Left cardiac atrium (tissue), 4 donors: Measurements from ENCODE around the gene APP. TPM values are rescaled to one million over a fixed set of nuclear protein-coding genes. Genes with fewer than 3 reads are reported as not detected.
"Not testable (repeated sequence)": the region's sequence is repeated elsewhere in the genome, so short reads cannot be mapped to it uniquely, and the experiment has no call there.

ENCODE experiments used
- ATAC-seq, 2 donors: fragments of 200-7000 bp; cut with Tn5 transposase; one replicate each; pipeline ENCODE4 v1.9.1; 2020; ENCODE audit warnings: mild to moderate bottlenecking in 2 of 2, moderate library complexity in 2 of 2
- DNase-seq: peaks from one replicate; pipeline ENCODE4 v3.0.0-alpha.2; 2020
- intact Hi-C, 2 donors: fragments of 100-400 bp; cut with DNase I; formaldehyde crosslinking; loops; one replicate each; pipeline versions ENCODE4 v1.14.1 to v1.15.1; 2022 to 2023
- total RNA-seq, 2 donors: library from RNA; stranded (reverse); fragmentation: NEBNext Ultra II Directional; extraction: Animal tissue kit (Norgen Biotek cat#: 25700); gene quantifications; one replicate each; pipeline ENCODE4 v1.2.1, GENCODE V29; 2021
- donor health status: DM: no; HTN: yes; CAD: no.
- donor health status: DM: no; HTN: yes; CAD: no; lungs with severe emphysema.
- donor health status: DM: yes; HTN: yes; CAD: no.
- donor health status: Dilated cardiomyopathy.

The APP gene
- total RNA-seq, 2 donors from 2014 or later, result 385 to 445 TPM

DNA sequence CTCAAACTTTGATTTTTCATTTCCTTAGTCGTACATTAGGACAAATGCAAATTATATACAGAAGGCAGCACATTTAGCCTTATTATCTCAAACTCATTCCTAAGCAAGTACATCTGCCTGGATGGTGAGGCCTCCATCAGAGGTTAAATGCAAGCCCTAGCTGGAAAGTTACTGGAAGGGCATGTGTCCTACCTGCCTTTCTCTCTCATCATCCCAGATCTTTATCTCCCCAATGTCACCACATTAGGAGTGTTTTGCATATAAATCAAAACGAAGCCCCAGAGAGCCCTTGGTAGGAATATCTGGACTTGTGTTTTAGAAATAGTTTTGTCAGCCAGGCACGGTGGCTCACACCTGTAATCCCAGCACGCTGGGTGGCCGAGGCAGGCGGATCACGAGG is 35.0 kb downstream of the APP start:
- no peak for DNase-seq
- intact Hi-C loops, result no loop called here

DNA sequence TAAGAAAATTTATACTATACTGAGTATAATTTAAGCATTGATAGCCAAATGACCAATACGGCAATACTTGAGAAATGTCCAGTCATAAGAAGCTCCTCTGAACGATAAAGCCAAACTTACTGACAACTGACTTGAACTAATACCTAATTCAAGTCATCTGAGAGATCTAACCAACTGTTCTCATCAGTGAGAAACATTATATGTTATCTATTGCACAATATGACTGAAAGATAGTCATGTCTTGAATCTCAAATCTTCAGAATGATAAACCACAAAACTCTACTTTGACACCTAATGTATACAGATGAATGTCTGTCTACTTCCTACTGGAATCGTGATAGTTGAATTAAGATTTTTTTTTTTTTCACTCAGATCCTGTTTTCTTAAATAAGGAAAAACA is 39.0 kb downstream of the APP start:
- DNase-seq (no peak), ATAC-seq (no peak)
- intact Hi-C loops, result no loop called here

More for the DNA sequence above, 35.0 kb downstream of the APP start:
- no peak for ATAC-seq

DNA sequence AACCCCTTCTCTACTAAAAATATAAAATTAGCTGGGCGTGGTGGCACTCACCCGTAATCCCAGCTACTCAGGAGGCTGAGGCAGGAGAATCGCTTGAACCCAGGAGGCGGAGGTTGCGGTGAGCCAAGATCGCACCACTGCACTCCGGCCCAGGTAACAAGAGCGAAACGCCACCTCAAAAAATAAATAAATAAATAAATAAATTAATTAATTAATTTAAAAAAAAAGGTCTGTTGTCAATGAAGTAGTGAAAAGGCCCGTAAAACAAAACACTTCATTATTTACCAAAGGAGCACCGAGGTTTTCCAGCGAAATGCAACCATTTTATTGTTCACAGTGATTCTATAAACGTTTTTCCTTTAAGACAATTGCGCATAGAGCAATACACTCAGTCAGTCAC is 39.5 kb downstream of the APP start:
- DNase-seq, ATAC-seq, intact Hi-C loops: not testable (repeated sequence)

DNA sequence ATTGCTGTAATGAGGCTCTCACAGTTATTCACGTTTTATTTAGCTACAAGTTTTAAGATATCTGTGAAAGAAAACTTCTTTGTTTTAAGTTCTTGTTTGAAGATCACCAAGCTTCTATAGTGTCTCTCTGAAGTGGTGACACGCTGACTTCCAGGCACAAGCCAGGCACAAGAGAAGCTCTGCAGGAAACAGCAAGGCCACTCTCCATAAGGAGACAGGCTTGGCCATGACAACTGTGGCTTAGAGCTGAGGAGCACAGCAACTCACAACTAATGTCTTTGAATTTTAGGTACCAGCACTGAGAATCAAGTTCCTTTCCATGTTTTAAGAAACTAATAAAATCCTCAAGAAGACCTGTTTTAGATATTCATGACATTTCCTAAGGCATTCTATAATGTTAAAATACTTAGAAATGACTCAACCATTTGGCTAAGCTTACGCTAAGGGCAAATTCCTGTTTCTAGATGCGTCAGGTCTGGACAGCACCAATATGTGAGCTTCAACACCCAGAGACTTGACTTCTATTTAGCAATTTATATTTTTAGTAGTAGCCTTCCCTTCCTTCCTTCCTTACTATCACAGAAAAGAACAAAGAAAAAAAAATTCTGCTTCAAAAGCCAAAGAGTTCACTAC is 40.2 kb downstream of the APP start:
- peak in 1 of 2 donors; percentile 29 for ATAC-seq
- DNase-seq, result no peak
- intact Hi-C loops, result no loop called here

DNA sequence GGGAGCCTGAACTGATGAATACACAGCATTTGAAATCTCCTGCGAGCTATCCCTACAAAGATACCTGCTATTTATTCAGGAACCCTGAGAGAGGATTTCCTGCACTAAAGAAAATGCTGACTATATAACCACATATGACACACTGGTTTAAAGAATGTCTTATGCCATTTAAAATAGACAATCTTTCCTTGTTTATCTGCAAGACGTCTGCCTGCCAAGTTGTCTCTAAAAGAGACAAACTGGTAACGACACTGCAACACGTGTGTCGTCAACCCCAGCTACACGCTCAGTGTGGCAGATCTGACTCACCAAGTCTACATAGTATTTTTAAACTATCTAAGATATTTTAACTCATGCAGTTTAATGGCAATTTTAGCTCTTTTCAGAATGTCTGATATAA is 42.7 kb downstream of the APP start:
- peak; percentile 62 to 64 for ATAC-seq
- DNase-seq, result peak; percentile 39
- intact Hi-C loops, result no loop called here

DNA sequence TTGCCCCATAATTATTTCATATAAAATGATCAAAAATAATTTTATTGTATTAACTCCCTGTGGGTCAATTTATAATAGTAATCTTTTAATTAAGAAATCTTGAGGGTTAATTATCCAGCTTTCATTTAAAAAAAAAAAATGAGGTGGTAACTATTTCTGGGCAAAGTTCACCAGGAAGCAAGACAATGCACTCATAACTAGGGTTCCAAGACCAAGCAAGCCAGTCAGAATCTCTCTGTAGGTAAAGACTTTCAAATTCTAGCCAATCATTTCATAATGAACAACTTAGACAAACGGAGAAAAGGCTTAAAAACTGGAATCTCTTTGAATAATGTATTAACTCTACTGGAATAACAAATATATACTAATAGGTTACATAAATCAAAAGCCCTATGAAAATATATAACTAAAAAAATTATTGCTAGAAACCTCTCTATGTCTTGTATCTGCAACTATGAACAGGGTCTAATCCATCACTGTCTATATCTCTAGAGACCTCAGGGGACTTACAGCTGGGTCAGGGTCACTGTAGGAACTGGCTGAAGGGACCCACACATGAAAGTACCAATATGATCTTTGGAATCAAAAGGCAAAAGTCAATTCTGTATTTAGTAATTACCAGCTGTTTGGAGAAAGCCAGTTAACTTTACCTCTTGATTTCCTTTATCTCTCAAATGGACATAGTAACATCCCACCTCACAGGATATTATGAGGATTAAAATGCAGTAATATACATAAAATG is 43.3 kb downstream of the APP start:
- intact Hi-C loops, result no loop called here
- no peak for ATAC-seq
- DNase-seq, result no peak

DNA sequence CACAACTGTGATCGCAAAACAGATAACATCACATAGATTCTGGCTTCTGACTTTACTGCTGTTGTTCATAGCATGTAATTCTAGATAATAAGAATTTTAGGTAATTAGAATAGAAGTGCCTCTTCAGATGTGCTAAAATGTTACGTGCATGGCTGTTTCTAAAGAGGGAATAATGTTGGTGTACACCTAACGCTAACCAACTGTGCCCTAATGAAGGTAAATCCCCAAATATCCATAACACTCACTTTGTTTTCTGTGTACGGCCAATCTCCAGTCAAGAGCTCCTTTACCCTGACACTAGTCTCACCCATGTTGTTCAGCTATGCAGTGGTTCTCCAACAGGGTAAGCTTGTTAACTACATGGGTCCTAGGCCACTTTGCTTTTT is 44.4 kb downstream of the APP start:
- DNase-seq, result no peak
- intact Hi-C loops, result no loop called here
- ATAC-seq, result no peak

DNA sequence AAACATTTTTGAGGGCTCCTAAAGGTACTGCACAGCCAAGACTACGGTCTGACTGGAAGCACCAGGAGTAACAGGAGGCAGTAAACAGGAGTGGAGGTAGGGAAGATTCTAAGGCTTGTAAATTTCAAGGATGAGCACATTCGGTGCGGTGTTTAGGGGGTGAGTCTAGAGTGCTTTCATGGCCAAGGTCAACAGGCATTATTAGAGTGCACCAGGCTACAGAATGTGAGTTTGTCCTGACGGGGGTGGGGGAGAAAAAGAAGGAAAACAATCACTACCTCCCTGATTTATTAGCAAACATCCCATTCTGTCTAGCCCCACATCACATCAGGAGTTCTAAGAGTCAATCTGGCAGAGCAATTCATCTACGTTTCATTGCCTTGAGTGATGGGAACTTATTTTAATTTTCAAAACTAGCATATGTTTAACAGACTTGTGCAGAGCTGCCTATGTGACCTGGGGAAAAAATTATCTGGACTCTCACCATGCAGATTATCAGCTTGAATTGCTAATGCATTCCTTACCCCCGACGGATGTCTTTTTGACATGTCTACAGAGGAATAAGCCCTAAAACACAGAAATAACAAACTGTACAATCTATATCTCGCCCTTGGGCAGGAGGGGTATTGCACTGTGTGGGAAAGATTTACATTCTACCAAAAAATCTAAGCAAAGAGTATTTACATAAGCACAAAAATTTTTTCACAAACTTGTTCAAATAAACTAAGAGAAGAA is 45.0 kb downstream of the APP start:
- intact Hi-C loops, result no loop called here
- DNase-seq (no peak), ATAC-seq (peak in 1 of 2 donors; percentile 9)

DNA sequence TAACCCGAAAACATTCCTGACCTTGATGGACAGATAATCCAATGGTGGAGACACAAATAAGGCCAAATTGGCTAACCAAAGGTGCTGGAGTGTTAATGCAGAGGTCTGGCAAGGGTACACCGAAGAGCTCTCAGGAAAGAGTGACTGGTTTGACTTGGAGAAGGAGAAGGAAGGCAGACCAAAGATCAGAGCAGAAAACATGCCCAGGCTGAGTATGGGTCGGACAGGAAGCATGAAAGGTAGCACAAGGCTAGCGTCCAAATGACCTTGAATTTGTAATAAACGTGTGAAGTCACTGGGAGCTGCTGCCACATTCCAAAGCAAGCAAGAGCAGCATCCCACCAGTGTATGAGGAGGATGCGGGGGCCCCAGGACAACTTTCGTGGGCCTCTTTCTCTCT is 45.7 kb downstream of the APP start:
- intact Hi-C loops, result no loop called here
- DNase-seq, result no peak
- ATAC-seq, result peak; percentile 41 to 47

DNA sequence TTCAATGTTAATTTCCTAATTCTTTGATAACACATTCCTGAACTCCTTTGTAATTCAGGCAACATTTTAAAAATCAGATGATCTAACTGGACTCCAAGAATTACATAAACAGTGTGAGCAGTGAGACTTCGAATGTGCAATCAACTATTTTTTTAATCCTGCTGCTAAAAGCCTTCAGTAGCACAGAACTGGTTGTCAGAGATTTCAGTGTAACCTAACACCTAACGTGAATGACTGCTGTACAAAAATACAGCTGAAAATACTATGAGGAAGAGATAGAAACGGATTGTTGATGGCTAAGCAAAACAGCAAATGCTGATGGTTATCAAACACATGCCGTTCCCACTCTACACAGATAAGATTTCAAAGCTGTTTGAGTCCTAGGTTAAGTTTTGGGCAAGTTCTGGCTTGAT is 46.1 kb downstream of the APP start:
- ATAC-seq, result peak; percentile 70 to 80
- DNase-seq, result no peak
- intact Hi-C loops, result no loop called here

DNA sequence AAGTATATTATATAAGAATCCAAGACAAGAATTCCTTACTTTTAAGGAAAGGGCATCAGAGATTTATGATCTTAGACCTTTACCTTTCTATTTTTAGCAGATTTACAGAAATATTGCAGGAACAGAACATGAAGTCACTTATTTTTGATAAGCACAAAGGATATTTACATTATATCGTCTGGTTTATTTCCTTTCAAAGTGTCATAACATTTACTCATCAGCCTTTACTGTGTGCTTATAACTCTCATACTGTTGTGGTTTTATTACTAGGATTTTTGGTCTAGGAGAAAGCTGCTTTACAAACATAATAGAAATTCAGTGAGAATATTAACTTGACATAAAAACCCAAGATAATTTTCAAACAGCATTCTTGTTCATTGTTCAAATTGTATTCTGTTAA is 47.6 kb downstream of the APP start:
- intact Hi-C loops, result no loop called here
- ATAC-seq, result no peak
- DNase-seq, result no peak

DNA sequence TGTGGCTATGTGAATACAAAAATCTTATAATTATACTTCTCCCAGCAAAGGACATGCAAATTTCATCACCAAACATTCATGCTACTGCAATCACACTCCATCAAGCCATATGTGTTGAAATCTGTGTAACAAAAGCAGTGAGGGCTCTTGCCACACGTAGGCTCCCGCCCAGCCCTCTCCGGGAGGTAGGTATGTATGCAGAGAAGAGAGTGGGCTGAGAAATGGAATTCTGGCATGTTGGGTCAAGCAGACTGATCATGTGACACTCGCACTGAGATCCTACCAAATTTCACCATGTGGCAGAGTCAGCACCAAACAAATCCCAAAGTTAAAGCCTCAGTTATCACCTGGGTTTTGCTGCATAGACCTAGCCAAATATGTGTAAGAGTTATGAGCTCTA is 49.7 kb downstream of the APP start:
- ATAC-seq (no peak), DNase-seq (no peak)
- intact Hi-C loops, result no loop called here

DNA sequence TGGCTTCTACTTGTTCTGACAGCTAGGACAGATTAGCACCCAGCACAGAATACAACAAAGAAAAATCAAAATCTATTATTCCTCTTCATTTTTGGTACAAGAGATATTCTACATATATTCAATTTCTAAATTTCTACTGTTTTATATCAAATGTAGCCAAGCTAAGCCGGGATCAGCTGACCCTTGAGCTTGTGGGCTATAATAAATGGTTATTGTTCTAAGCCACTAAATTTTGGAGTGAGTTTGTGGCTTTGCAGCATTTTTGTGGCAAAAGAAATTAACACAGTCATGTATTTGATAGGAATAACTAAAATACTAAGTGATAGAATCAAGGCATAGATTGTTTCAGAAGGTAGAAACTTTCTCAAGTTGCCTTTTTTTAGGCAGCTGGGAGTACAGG is 50.7 kb downstream of the APP start:
- DNase-seq, result no peak
- ATAC-seq, result no peak
- intact Hi-C loops, result no loop called here

DNA sequence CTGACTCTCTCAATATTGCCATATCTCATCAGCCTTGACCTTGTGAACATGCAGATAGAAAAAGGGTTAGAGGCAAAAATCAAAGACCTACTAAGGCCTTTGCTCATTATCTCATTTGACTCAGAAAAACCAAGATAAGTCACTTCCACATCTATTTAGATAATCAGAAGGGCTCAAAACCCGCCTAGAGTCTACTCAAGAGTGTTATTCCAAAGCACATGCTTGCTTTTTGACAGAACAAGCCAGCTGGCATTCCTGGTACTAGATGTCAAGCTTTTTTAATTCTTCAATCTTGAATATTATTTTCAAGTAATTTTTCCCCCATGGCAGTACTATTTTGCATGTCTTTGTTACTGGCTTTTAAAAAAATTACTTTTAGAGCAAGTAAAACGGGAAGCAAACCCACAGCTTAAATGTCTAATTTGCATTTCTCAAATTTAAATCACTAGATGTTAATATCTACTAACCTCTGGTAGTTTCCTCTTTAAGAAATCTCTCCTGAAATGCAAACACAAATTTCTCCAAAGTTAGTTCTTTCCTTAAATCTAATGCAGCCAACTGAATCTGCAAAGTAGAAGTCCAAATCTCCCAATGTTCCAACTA is 51.5 kb downstream of the APP start:
- ATAC-seq (no peak), DNase-seq (no peak)
- intact Hi-C loops, result no loop called here

DNA sequence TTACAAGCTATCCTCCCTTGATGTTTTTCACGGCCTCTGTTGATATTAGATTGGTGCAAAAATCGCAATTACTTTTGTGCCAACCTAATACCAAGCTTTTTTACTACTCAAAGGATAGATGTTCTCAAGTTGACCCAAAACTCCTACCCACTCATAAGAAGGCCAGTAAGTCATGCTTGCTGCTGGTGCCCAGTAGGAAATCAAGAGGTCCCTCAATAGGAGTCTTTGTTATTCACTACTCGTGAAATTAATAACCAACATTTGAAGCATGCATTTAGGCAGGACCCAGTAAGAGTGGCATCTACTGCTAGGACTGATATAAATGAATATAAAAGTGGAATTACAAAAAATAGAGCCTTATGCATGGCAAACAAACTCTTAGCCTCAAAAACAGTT is 52.6 kb downstream of the APP start:
- ATAC-seq (no peak), DNase-seq (no peak)
- intact Hi-C loops, result no loop called here

DNA sequence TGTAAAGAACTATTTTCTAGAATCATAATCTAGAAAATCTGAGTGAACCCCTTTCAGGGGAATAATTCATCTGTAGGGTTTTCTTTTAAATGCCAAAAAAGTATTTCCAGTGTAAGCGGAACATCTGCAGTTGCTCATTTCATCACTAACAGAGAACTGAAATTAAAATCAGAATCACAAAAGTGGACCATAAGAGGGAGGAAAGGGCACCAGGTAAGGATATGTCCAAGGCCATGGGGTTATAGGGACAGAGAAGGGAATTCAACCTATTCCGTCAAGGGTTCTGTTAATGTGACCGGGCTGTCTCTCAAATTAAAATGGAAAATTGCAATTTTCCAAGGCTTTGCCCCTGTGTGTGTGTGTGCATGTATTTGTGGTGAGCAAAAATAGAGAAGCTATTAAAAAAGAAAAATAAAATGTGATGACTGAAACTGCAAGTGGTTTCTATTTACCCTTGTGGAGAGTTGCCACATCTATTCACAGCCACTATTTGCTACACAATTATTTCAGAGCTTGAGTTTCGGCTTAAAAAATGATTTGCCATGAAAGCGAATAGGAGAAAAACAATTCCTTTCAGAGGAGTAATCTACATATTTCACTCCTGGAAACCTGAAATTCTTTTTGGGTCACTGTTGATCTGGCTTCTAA is 53.1 kb downstream of the APP start:
- intact Hi-C loops, result no loop called here
- no peak for ATAC-seq
- DNase-seq, result no peak

DNA sequence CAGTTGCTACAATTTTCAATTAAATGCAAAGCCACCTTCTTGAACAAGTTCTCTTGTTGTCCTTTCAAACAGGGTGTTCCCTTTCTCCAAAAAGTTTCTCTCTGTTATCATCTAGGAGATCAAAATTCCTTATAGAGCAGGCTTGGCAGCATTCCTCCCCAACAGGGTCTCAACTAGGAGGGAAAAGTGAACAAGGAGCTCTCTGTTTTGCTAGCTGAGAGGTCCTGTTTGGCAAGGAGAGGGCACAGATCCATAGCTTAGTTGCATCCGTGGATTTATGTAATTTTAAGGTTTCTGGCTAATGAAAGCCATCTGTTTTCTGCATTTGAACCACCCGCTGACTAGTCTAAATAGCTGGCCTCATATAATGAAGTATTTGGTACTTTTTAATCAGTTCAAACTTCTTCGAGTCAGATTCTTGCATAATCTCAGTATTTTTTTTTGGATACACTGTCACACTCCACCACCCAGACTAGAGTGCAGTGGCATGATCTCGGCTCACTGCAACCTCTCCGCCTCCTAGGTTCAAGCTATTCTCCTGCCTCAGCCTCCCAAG is 54.0 kb downstream of the APP start:
- intact Hi-C loops, result no loop called here
- DNase-seq, result no peak
- ATAC-seq, result peak; percentile 24 to 40

DNA sequence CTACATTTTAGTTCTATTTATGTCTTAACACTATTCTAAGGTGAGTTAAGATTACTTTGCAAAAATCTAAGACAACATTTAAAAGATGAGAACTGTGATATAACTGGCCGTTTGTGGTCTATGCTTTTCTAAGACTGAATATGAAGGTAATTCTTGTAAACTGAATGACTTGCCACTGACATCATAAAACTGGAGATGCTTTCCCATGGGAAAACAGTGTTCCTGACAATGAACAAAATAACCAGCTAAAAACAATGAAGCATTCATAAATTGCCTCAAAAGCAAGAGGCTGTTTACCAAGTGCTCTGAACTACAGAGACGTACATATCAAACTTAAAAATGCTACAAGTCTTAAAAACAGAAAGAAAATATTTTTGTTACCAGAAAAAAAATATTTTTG is 54.7 kb downstream of the APP start:
- intact Hi-C loops, result no loop called here
- peak in 1 of 2 donors; percentile 22 for ATAC-seq

DNA sequence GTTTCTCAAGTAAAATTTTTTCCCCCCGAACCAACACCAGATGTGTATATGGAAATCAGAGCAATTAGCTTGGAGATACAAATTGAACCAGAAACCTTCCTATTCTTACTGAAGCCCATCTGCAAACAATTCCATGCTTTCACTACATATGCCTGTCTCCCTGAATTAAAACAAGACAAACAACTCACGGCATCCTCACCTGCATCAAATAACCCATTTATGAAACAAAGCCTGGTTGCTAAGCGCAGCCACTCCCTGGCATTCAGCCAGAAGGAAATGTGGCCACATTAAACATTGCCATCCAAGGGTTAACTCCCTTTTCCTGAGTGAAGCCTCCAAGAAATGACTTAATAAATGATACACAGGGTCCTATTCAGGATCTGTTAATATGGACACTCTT is 55.3 kb downstream of the APP start:
- ATAC-seq (no peak), DNase-seq (no peak)
- intact Hi-C loops, result no loop called here

More for the DNA sequence above, 54.7 kb downstream of the APP start:
- no peak for DNase-seq
